ENCODE data around the gene CORO7.

The CORO7 gene

GRCh38 chr16:4391631-4392381, 24.6 kb downstream of the CORO7 start:
- no peak overlapping the region for H3K27ac ChIP-seq
- no peak for TF ChIP-seq ZFX (IDR thresholded peaks at IDR 0.05; ENCODE audit: borderline replicate concordance)
- TF ChIP-seq CTCF (IDR thresholded peaks at IDR 0.05), result no peak

DNA sequence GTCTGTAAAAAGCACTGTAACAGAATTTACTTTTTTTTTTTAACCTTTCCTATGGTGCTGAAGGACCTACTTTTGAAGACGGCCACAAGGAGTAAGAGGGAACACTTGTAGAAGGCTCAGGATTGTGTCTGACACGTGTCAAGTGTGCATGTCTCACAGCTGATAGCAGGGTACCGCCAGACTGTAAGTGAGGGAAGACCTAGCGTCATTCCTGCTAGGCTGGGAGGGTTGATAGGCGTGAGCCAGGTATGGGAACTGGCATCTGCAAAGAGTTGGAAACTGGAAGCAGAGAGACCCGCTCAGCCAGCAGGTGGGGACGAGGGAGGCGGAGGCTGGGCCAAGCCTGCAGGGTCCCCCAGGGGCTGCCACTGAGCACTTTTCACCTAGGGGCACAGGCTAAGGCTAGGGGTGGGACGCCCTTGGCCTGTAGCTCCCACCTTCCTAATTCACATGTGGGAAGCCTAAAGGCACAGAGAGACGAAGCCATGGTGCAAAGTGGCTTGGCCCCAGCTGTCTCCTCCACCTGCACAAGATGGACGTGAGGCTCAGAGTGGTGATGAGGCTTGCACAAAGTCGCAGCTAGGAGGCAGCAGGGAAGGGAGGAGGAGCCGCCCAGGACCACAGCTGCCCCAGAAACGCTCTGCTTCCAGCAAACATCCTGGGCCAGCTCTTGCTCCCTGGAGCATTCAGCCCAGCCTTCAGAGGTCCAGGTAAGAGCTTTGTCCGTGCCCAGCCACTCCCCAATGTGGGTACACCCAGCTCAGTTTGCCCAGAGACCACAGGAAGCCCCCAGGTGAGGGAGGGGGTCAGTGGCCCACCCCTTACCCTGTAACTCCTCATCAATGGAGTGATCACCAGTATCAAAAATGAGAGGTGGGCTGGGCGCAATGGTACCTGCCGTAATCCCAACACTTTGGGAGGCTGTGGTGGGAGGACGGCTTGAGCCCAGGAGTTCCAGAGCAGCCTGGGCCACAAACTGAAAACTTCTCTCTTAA, 25.8 kb downstream of the CORO7 start:
- TF ChIP-seq CTCF (IDR thresholded peaks at IDR 0.05) (no peak), ZFX (IDR thresholded peaks at IDR 0.05; ENCODE audit: borderline replicate concordance) (no peak)
- no peak overlapping the region for H3K27ac ChIP-seq

DNA sequence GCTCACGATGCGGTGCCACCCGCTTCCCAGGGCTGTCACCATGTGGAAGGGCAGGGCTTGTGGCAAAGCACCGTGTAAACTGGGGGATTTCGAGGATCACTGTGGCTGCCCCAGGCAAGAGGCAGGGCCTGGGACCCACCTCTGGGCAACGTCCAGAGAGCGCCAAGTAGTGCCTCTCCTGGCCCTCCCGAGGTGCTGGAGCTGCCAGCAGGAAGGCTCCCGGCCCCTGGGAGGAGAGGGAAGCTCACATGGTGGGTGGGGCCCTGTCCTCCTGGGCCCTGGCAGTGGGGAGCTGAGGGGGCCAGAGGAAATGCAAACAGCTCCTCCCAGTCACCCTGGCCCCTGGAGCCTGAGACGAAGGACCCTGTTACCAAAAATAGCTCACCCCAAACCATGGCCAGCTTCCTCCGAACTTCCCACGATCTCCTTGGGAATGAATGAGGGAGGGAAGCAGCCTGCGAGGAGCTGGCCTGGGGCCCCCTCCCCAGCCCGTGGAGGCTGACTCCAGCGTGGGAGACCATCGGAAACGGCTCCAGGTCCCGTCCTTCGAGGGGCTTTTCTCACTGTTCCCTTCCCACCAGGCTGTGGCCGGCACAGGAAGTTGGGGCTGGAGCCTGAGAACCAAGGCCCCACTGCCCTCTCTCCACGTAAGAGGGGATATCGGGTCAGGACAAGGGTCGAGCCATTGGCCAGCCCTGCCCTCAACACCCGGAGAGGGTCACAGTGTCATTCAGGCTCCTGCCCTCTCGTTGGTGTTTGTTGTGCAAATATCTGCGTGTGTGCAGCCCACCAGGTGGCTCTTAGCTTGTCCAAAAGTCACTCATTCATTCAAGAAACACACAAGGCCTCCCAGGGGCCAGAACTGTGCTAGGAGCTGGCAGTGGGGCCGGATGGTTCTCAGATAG, 27.1 kb downstream of the CORO7 start:
- TF ChIP-seq CTCF (IDR thresholded peaks at IDR 0.05) (no peak), ZFX (IDR thresholded peaks at IDR 0.05; ENCODE audit: borderline replicate concordance) (no peak)
- H3K27ac ChIP-seq, result no peak overlapping the region

- TF ChIP-seq CTCF (IDR thresholded peaks at IDR 0.05) (no peak), ZFX (IDR thresholded peaks at IDR 0.05; ENCODE audit: borderline replicate concordance) (no peak)
- no peak overlapping the region for H3K27ac ChIP-seq
Observed at GRCh38 chr16:4388271-4389021, 27.9 kb downstream of the CORO7 start.

DNA sequence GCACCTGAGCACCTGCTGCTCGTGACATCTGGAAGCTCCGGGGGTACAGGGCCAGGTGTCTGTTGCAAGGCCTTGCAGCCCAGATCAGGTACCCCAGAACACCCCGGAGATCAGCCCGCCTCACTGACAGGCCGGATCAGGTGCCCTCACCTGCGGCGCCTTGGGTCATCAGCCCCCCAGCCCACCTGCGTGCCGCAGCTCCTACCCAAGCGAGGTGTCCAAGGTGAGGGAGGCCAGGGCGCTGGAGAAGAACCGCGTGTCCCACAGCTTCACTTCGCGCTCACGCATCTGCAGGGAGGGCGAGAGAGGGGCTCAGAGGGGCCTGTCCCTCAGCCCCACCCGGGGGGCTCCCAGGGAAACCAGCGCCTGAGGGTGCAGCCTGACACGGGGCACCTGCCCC, 28.6 kb downstream of the CORO7 start:
- H3K27ac ChIP-seq, result no peak overlapping the region

More for the DNA sequence above, 28.6 kb downstream of the CORO7 start:
- TF ChIP-seq ZFX (IDR thresholded peaks at IDR 0.05; ENCODE audit: borderline replicate concordance), result no peak
- TF ChIP-seq CTCF (IDR thresholded peaks at IDR 0.05), result no peak
